ENCODE data around the gene LRRC9. TPM values are rescaled to one million over a fixed set of nuclear protein-coding genes. Genes with fewer than 3 reads are reported as not detected.

LRRC9 gene
- polyA plus RNA-seq, 3 donors = not detected

DNA sequence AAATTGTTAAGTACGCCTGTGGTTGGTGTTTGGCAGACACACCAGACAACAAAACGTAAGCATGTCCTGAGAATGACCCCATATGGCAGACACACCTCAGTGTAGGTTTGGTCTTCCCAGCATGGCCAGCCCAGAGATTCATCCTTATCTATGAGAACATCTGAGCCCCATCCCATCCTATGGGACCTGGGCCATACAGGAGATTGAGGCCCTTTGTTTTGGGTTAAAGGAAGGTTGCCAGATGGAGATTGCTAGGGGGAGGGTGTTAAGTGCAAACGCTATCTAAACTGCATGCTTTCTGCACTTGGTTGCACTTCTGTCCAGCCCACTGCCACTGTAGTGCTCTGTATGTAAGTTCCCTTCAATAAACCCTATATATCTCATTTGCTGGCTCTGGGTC lies 167.7 kb downstream of the LRRC9 start:
- Histone ChIP-seq H3K4me1 (ENCODE audit: control insufficient read depth in 1 of 2, insufficient read depth in 2 of 2, low read length in 2 of 2) (peaks cover 5 to 6% of the 10 kb centered on the region in 2 donors), H4K20me1 (ENCODE audit: insufficient read depth, low read length) (no peaks in the 10 kb centered on the region), H3K9me3 (replicated peaks in 1 of 2; ENCODE audit: control insufficient read depth in 1 of 2, insufficient read depth in 1 of 2, low read length in 2 of 2) (no peaks in the 10 kb centered on the region), H2AFZ (ENCODE audit: insufficient read depth, low read depth, low read length, poor library complexity, severe bottlenecking) (peak overlapping the region; percentile 6), H3K4me3 (replicated peaks in 1 of 3; ENCODE audit: low read depth in 2 of 3, low read length in 3 of 3) (no peak overlapping the region), H3K9ac (ENCODE audit: insufficient read depth, low read length, poor library complexity, severe bottlenecking) (no peak overlapping the region), H3K79me2 (ENCODE audit: insufficient read depth, low read length) (peaks cover 2% of the 10 kb centered on the region), H3K27ac (ENCODE audit: low read depth in 1 of 2, low read length in 2 of 2) (no peak overlapping the region), H3K4me2 (replicated peaks; ENCODE audit: extremely low read depth, low read length, poor library complexity, severe bottlenecking) (no peak overlapping the region), H3K27me3 (ENCODE audit: control insufficient read depth in 2 of 2, insufficient read depth in 2 of 2, low read length in 2 of 2) (no peaks in the 10 kb centered on the region), H3K36me3 (replicated peaks in 1 of 2; ENCODE audit: control insufficient read depth in 1 of 2, insufficient read depth in 2 of 2, low read length in 2 of 2) (no peaks in the 10 kb centered on the region)
- Mint-ChIP-seq H3K4me3 (no peak overlapping the region), H3K36me3 (no peaks in the 10 kb centered on the region), H3K9me3 (peaks cover 0 to 1% (median 0%) of the 10 kb centered on the region in 7 donors), H3K27ac (peak overlapping the region in 1 of 7 donors; percentile 53), H3K27me3 (ENCODE audit: low read depth in 3 of 3) (no peaks in the 10 kb centered on the region), H3K4me1 (peaks cover 12% of the 10 kb centered on the region)
- no peak for TF ChIP-seq CTCF (IDR thresholded peaks at IDR 0.05)
- DNase-seq = no peak
- WGBS (ENCODE audit: insufficient coverage) = 93% methylated on average over 3 of the region's 3 CpGs
- intact Hi-C loops (cut with micrococcal nuclease) = no loop called here

DNA sequence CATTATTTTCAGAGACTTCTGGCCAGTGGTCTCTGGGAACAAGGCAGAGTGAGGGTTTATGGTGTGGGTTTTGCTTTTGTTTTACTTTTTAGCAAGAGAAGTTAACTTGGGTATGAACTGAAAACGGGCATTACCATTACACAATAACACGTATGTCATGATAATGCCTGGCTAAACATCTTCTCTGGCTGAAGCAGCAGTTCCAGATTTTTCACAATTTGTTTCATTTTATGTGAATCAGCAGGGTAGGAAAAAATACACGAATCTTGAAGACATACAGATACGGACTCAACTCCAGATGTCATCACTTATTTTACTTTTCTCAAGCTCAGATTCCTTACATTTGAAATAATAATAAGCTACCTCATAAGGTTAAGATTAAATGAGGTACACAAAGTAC lies 169.3 kb downstream of the LRRC9 start:
- Histone ChIP-seq H3K4me1 (ENCODE audit: control insufficient read depth in 1 of 2, insufficient read depth in 2 of 2, low read length in 2 of 2) (peaks cover 17 to 22% of the 10 kb centered on the region in 2 donors), H3K27ac (ENCODE audit: low read depth in 1 of 2, low read length in 2 of 2) (no peak overlapping the region), H3K4me3 (replicated peaks in 1 of 3; ENCODE audit: low read depth in 2 of 3, low read length in 3 of 3) (no peak overlapping the region), H3K27me3 (ENCODE audit: control insufficient read depth in 2 of 2, insufficient read depth in 2 of 2, low read length in 2 of 2) (no peaks in the 10 kb centered on the region), H3K9me3 (replicated peaks in 1 of 2; ENCODE audit: control insufficient read depth in 1 of 2, insufficient read depth in 1 of 2, low read length in 2 of 2) (no peaks in the 10 kb centered on the region), H3K36me3 (replicated peaks in 1 of 2; ENCODE audit: control insufficient read depth in 1 of 2, insufficient read depth in 2 of 2, low read length in 2 of 2) (no peaks in the 10 kb centered on the region), H4K20me1 (ENCODE audit: insufficient read depth, low read length) (no peaks in the 10 kb centered on the region), H3K79me2 (ENCODE audit: insufficient read depth, low read length) (peaks cover 17% of the 10 kb centered on the region), H2AFZ (ENCODE audit: insufficient read depth, low read depth, low read length, poor library complexity, severe bottlenecking) (peak overlapping the region; percentile 71), H3K4me2 (replicated peaks; ENCODE audit: extremely low read depth, low read length, poor library complexity, severe bottlenecking) (no peak overlapping the region), H3K9ac (ENCODE audit: insufficient read depth, low read length, poor library complexity, severe bottlenecking) (no peak overlapping the region)
- DNase-seq = peak in 1 of 3 donors; percentile 6
- no peaks in the 10 kb centered on the region for H3K27me3 Mint-ChIP-seq (ENCODE audit: low read depth in 3 of 3)
- peaks cover 2 to 3% of the 10 kb centered on the region in 2 donors for H3K36me3 Mint-ChIP-seq
- peak overlapping the region in 2 of 7 donors; percentile 50 to 53 for H3K27ac Mint-ChIP-seq
- H3K4me3 Mint-ChIP-seq = no peak overlapping the region
- no peak for TF ChIP-seq CTCF (IDR thresholded peaks at IDR 0.05)
- H3K4me1 Mint-ChIP-seq = peaks cover 26% of the 10 kb centered on the region
- peaks cover 0 to 3% (median 0%) of the 10 kb centered on the region in 7 donors for H3K9me3 Mint-ChIP-seq
- intact Hi-C loops (cut with micrococcal nuclease) = no loop called here
- no CpG with 5 or more reads among the region's 4 CpGs for WGBS (ENCODE audit: insufficient coverage)

Data from CD14-positive monocyte (primary cell).